ENCODE measurements around the gene TAF15.

DNA sequence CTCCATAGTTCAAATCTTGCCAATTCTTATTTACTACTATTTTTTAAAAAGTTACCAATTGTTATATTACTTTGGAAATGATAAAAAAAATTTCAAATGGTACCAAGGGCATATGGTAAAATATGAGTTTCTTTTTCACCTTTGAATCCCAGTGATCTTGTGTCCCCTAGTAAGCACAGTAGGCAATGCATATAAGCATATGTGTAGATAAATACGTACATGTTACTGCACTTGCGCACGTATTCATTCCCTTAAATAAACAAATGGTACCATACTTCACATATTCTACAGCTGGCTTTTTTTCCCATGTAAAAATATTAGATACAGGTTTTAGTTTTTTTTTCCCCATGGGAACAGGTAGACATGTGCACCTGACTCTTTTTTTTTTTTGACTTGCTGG lies 31.8 kb downstream of the TAF15 start:
- TF ChIP-seq, protein P1, sequence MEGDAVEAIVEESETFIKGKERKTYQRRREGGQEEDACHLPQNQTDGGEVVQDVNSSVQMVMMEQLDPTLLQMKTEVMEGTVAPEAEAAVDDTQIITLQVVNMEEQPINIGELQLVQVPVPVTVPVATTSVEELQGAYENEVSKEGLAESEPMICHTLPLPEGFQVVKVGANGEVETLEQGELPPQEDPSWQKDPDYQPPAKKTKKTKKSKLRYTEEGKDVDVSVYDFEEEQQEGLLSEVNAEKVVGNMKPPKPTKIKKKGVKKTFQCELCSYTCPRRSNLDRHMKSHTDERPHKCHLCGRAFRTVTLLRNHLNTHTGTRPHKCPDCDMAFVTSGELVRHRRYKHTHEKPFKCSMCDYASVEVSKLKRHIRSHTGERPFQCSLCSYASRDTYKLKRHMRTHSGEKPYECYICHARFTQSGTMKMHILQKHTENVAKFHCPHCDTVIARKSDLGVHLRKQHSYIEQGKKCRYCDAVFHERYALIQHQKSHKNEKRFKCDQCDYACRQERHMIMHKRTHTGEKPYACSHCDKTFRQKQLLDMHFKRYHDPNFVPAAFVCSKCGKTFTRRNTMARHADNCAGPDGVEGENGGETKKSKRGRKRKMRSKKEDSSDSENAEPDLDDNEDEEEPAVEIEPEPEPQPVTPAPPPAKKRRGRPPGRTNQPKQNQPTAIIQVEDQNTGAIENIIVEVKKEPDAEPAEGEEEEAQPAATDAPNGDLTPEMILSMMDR (IDR thresholded peaks at IDR 0.05; ENCODE audit: poor library complexity, severe bottlenecking), result no peak
- TF ChIP-seq POLR2AphosphoS5 (IDR thresholded peaks at IDR 0.05) (no peak), EP300 (conservative IDR thresholded peaks at IDR 0.05; ENCODE audit: poor library complexity, severe bottlenecking) (no peak), MXI1 (conservative IDR thresholded peaks at IDR 0.05; ENCODE audit: poor library complexity, severe bottlenecking) (no peak), EZH2 (IDR thresholded peaks at IDR 0.05; ENCODE audit: borderline replicate concordance, insufficient read depth, low read length, poor library complexity, severe bottlenecking) (no peak), RAD21 (conservative IDR thresholded peaks at IDR 0.05) (no peak), SMC3 (conservative IDR thresholded peaks at IDR 0.05; ENCODE audit: poor library complexity) (no peak), TAF1 (IDR thresholded peaks at IDR 0.05; ENCODE audit: low read depth) (no peak)
- TF ChIP-seq, protein P2, sequence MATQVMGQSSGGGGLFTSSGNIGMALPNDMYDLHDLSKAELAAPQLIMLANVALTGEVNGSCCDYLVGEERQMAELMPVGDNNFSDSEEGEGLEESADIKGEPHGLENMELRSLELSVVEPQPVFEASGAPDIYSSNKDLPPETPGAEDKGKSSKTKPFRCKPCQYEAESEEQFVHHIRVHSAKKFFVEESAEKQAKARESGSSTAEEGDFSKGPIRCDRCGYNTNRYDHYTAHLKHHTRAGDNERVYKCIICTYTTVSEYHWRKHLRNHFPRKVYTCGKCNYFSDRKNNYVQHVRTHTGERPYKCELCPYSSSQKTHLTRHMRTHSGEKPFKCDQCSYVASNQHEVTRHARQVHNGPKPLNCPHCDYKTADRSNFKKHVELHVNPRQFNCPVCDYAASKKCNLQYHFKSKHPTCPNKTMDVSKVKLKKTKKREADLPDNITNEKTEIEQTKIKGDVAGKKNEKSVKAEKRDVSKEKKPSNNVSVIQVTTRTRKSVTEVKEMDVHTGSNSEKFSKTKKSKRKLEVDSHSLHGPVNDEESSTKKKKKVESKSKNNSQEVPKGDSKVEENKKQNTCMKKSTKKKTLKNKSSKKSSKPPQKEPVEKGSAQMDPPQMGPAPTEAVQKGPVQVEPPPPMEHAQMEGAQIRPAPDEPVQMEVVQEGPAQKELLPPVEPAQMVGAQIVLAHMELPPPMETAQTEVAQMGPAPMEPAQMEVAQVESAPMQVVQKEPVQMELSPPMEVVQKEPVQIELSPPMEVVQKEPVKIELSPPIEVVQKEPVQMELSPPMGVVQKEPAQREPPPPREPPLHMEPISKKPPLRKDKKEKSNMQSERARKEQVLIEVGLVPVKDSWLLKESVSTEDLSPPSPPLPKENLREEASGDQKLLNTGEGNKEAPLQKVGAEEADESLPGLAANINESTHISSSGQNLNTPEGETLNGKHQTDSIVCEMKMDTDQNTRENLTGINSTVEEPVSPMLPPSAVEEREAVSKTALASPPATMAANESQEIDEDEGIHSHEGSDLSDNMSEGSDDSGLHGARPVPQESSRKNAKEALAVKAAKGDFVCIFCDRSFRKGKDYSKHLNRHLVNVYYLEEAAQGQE (IDR thresholded peaks at IDR 0.05; ENCODE audit: borderline replicate concordance), result no peak
